CD4-positive, alpha-beta T cell treated with Interferon gamma for 1 hour (primary cell): ENCODE data around the gene ERN1.
"Not testable (repeated sequence)": the region's sequence is repeated elsewhere in the genome, so short reads cannot be mapped to it uniquely, and the experiment has no call there.

Source experiments
- DNase-seq: peaks from one replicate; pipeline ENCODE4 v3.0.0-alpha.2; 2020

Gene ERN1

DNA sequence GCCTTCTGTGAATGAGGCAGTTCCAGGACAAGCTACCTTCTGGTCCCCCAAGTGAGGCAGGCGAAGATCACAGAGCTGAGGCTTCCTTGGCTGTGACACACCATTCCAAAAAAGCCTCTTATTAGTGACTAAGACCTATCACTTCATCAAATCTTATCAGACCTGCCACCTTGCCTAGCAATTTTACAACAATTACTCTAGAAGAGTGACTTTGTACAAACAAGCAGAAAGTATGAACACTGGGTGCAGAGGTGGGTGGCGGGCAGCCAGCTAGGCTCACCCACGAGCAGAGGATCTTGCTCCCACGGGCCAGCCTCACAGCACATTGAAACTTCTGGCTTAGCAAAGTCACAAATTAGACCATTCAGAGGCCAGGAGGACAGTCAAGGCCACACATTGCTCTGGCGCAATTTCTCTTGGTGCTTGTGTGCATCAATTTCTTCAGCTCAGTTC is 107.3 kb downstream of the ERN1 start:
- no peak for DNase-seq

DNA sequence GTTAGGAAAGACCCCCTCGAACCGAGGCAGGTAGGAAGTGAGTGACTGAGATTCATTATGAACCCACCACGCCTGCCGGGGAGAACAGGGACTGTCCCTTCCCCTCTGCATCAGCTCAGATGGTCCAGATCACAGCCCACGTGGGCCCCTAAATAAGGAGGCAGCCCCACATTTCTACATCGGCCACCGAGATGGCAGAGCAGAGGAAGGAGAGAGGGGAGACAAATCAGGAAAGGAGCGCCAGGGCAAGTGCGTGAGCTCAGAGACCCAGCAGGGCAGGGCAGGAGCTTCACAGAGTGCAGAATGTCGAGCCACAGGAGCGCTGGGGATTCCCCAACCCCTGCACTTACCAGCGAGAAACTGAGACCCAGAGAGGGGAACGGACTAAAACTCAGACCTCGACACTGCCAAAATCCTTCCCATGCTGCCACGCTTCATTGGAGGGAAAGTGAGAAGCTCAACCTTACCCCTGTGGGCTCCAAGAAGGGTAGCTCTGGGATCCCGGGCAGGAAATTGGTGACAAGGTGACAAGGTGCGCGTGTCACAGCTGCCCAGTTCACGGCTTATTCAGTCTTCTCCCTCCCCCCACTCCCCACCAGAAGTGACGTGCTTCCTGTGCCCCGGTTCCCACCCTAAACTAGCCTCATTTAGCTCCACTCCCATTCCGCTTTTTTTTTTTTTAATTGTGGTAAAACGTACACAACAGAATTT is 109.7 kb downstream of the ERN1 start, which contains the start of gene ICAM2:
Gene ICAM2, minus strand, starts transcription at position 578 of the 711 bp plus-strand sequence. CDS start 13,942 bp downstream, outside the sequence.
- DNase-seq: peak; percentile 96

DNA sequence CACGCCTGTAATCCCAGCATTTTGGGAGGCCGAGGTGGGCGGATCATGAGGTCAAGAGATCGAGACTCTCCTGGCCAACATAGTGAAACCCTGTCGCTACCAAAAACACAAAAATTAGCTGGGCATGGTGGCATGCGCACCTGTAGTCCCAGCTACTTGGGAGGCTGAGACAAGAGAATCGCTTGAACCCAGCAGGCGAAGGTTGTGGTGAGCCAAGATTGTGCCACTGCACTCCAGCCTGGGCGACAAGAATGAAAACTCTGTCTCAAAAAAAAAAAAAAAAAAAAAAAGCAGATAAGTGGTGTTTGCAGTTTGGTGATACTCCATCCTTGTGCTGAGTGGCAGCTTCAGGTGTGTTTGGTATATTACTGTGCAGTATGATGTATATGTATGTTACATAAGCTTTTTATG is 110.4 kb downstream of the ERN1 start:
- DNase-seq: peak; percentile 25

DNA sequence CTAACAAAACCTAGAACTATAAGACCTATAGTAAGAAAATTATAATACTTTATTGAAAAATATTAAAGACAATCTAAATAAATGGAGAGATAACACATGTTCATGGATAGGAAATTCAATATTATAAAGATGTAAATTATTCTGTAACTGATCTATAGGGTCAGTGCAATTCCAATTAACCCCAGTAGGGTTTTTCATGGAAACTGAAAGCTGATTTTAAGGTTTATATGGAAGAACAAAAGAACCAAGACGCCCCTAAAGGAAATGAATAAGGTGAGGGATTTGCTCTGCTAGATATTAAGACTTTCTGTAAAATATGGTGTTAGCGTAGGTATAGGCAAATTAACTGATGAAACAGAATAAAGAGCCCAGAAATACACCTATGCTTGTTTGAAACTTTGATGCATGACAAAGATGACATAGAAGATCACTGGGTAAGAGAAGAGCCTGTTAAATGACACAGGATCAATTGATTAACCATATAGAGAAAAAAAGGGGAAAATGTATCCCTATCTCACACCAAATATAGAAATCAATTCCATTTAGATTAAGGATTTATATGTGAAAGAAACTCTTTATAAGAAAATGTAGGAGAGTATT is 112.5 kb downstream of the ERN1 start:
- DNase-seq: no peak

DNA sequence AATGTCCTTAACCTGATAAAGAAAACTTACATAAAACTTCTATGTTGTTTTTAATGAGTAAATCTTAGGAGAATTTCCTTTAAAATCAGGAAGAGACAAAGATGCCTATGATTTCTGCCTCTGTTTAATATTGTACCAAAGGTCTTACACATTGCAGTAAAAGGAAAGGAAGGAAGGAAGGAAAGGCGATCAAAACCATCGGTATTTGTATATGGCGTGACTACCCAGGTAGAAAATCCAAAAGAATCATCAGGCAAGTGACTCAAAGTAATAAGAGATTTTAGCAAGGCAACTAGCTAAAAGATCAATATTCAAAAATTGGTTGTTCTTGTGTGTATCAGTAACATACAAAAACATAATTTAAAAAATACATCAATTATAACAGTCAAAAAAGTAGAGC is 113.0 kb downstream of the ERN1 start:
- no peak for DNase-seq

DNA sequence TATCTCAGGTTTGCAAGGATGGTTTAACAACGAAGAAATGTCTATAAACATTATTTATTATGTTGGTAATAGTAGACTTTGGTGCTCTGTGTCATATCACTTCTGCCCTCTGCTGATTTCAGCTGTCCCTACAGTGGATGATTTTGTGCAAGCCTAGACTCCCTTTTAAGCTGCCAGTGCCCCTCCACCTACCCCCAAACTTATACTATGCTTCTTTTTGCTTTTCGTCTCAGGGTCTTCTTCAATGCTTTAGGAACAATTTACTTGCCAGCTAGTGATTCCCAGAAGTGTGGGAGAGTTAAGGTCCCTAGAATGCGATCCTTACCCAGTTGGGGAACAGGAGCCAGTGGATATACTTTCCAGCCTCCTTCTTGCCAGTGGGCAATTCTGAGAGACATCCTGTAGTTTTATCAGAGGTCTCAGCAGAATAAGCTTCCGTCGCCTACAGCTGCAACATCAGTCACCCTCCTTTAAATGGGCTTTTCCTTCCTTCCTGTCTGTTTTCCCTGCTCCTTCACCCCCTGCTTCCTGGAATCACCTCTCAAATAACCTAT is 113.6 kb downstream of the ERN1 start:
- no peak for DNase-seq

DNA sequence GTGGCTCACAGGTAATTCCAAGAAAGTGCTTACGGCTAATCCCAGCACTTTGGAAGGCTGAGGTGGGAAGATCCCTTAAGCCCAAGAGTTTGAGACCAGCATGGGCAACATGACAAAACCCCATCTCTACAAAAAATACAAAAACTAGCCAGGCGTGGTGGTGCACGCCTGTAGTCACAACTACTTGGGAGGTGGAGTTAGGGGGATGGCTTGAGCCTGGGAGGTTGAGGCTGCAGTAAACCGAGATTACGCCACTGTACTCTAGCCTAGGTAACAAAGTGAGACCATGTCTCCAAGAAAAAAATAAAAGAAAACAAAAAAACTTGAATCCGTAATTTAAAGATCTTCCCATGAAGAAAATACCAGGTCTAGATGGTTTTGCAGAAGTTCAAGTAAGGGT is 114.5 kb downstream of the ERN1 start:
- no peak for DNase-seq

DNA sequence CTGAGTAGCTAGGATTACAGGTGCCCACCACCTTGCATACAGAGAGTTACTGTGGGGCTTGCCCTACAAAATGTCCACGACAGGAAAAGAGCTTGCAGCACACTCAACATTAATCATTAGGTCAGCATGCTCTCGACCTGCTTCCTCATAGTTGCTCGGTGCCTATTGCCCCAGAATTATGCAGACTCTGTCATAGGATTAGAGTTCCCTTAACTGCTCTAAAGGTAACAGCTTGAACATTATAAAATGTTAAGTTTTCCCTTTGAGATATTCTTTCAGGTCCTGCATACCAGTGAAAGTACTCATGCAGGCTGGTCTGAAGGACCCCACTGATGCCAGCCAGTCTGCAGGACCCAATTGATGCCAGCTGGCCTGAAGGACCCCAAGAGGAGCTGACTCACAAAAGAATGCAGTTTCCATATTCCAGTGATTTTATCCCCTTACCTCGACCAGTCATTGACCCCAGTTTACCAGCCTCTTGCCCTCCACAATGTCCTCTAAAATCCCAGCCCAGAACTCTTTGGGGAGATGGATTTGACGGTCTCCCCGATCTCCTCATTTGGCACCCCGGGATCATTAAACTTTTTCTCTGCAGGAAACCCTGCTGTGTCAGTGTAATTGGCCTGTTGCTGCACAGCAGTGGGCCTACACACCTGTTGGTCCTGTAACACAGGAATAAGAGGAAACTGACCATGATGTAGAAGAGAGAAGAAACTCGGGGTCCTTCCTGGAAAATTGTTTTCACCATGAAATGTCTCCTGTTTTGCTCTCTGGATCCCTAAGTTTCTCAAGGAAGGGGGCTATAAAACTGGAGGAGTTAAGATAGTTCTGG is 120.2 kb downstream of the ERN1 start:
- no peak for DNase-seq

DNA sequence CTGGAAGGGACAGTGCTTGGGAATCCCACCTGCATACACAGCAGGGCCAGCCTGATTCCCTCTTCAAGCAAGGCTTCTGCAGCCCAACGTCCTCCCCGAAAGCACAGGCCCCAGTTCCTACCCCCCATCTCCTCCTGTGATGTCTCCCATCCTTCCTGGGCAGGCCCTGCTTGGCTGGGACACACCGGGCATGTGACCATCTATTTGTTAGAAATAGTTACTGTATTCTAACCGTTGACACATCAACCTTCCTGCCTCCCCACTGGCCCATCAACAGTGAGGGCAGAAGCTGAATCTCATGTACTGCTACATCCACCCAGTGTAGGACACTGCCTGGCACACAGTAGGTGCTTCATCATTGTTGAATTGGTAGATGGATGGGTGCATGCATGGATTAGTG is 121.1 kb downstream of the ERN1 start:
- DNase-seq: no peak

DNA sequence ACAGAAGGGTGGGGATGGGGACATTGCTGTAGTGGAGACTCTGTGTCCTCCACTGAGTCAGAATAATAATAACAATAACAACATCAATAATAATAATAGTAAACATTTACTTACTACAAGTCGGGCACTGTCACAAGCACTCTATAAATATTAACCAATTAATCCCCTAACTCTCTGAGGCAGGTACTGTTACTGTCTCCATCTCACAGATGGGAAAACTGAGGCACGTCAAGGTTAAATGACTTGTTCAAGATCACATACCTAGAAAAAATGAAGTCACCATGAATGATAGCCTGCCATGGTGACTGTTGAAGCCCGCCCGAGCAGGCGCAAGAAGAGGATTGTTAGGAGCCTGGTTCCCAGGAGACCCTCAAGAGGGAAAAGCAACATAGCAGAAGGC is 121.6 kb downstream of the ERN1 start:
- DNase-seq: no peak

DNA sequence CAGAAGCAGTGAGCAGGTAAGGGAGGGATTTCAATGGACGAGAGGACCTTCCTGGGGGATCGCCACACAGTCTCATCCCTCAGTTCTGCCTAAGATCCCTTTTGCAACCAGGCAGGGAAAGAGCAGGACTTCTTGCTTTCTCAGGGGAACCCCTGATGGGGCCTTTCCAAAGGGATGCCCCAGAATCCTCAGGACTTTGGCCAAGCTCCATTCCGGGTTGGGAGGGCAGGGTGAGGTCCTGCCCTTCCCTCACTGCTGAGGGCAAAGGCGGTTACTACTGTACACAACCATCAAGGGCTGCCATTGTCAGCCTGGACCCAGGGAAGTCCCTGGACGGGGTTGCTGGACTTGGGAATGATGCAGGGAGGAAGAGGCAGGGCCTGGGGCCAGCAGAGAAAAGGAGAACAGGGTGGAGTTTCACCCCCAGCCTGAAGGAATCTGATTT is 122.1 kb downstream of the ERN1 start:
- DNase-seq: no peak

DNA sequence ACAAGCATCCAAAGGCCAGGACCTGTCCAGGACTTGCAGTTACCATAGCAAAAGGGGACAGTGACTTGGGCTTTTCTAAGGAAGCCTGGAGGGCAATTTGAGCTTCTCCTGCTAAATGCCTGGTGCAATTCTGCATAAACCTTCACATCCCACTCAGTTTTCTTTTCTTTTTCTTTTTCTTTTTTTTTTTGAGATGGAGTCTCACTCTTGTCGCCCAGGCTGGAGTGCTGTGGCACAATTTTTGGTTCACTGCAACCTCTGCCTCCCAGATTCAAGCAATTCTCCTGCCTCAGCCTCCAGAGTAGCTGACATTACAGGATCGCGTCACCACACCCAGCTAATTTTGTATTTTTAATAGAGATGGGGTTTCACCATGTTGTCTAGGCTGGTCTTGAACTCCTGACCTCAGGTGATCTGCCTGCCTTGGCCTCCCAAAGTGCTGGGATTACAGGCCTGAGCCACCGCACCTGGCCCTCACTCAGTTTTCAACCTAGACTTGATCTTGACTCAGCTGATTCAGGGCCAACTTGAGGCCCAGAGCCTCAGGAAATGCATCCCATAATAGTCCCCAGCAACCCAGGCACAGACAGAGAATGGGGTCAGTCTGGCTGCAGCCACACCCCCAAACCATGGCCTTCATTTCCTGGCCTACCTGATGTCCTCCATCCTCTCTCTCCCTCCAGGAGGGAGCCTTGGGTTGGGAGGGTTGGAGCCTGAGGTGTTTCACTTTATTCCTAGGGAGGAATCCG is 122.7 kb downstream of the ERN1 start:
- not testable (repeated sequence) for DNase-seq

DNA sequence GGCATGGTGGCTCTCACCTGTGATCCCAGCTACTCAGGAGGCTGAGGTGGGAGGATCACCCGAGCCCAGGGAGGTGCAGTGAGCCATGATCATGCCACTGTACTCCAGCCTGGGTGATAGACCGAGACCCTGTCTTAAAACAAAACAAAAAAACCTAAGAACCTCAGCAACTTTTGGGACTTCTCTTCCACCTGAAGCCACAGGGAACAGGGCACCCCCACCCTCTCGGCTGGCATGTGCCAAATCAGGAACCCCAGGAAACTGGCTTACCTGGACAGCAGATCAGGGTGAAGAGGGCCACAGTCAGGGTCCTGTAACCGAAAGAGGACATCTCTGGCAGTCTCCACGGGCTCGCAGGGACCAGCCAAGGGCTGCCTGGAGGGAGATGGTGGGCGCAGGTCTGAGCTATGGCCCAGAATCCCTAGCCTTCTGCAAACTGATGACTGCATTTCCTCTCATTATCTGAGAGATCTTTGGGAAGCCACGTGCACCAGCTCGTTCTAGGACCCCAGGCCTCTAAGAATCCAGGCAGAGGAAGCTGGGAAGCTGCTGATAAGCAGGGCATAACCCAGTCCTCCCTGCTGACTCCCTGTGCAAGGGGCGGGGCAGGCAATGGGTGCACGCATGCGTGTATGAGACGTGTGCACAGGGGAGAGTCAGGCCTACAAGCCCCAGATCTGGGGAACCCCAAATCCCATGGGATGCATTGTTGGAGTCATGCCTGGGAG is 123.4 kb downstream of the ERN1 start:
- DNase-seq: no peak

DNA sequence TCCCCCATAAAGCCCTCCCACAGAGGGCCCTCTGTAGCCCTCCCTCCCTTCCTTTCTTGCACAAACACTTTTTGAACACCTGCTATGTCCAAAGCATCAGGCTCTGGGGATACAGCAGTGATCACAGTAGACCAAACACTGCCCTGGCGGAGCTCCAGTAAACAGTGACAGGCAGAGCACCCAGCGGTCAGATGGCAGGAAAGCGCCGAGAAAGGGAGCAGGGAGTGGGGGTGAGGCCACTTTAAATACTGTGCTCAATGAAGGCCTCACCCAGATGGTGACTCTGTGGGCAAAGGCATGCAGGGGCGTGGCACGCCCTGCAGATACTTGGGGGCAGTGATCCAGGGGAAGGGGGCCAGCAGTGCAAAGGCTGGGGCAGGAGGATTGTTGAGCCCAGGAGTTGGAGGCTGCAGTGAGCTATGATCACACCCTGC is 124.2 kb downstream of the ERN1 start:
- no peak for DNase-seq

DNA sequence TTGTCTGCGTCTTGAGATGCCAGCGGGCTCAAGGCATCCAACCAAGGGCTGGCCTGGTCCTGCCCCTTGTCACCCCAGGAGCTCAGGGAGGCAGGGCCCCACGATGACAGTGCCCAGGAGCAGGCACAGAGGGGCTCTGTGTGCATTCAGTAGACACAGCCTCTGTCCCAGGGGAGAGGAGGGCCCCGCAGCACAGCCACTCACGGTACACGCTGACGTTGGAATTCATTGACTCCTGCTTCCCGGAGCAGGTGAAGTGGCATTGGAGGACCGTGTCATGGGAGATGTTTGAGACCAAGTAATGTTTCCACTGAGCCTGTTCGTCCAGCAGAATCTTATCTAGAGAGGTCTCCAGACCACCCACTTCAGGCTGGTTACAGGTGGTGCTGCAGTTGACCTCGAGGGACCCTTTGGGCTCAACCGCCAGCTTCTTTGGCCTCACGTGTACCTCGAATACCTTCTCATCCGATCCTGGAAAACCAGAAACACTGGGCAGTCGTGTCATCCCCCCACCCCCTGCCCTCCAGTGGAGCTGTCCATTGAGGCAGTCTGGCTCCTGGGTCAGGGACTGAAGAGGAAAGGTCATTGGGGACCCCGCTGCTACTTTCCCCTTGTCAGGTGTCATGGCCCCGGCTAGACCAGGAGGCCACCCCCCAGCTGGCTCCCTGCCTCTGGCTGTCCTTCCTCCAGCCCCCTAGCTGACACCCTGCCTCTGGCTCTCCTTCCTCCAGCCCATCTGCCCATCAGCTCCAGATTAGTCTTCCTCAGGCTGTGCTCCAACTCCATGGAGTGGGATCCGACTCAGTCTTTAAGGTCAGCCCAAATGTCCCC is 124.8 kb downstream of the ERN1 start:
- no peak for DNase-seq

DNA sequence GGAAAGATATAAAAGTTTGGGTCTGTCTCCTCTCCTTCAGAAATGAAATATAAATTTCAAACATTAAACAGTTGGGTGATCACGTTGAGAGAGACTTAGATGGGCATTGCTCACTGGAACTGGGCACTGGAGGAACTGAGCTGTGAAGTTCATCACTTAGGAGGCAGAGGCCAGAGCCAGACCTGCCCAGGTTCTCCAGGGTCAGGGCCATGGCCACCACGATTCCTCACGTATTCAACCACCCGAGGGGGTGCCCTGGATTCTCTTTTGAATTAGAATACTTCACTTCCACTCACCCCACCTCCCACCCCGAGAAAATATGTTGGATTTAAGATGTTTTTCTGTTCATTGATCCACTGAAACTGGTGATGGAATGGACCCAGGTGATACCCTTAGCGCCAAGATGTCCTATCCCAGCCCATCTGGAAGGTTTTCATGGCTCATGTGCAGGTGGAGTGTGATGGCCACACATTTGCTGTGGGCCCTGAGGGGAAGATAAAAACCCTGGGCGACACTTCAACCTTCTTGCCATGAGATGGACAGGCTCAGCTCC is 125.7 kb downstream of the ERN1 start:
- DNase-seq: no peak

DNA sequence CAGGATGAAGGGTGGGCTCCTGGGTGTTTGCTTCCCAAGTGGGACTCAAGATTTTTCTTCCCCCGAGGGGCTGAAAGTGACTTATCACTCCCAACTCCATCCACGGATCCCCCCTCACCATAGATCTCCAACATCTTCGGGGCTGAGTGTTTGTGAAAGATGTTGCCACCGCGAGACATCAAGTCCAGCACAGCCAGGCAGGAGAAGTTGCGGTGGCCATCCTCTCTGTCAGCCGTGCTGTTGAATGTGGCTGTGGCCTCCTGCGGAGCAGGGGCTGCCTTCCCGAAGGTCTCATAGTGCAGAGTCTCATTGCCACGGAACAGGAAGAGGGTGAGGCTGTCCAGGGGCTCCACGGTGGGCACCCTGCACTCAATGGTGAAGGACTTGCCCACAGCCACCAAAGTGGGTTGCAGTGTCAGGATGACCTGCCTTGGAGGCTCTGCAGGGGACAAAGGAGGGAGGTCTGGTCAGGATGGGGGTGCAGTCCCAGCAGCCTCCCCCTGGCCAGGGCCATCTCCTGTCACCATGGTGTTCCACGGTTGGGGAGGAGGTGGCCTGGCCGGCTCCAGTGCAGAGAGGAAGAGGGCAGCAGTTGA is 126.3 kb downstream of the ERN1 start:
- no peak for DNase-seq

DNA sequence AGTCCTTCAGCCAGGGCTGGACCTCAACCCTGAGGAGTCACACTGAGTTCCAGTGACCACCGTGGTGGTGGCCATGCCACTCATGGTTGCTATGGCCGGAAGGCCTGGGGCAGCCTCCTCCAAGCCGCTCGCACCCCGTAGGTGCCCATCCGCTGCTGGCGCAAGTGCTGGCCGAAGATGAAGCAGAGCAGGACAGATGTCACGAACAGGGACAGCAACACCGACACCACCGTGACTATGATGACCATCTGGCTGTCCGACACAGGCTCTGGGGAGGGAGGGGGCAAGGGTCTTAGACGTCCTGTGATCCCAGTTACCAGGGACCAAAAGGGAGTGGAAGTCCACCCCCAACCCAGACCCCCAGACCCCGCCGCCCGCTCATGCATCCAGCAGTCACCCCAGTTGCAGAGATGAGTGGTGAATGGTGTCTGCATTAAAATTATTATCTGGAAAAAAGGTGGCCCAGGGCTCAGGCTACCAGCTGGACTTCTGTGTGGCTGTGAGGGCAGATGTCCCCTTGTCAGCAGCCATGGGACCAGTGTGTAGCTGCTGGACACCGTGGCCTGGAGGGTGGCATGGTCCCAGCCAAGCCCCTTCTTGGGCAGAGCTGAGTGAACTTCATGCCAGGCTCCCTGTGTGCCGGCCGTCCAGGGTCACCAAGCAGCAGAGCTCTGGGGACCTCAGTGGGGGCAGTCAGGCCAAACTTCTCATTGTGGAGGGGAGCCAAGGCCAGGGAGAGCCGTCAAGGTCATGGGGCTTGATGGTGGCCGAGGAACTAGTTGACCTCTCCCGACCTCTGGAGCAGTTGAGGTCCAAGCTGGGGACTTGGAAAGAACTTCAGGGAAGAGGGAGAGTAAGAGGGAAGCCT is 127.1 kb downstream of the ERN1 start:
- no peak for DNase-seq
